ENCODE results near the gene SVOP. TPM values are rescaled to one million over a fixed set of nuclear protein-coding genes. Genes with fewer than 3 reads are reported as not detected.

The SVOP gene
- total and polyA plus RNA-seq, 7 donors = 0.23 to 1.1 (median 0.68) TPM; not detected in 2

DNA sequence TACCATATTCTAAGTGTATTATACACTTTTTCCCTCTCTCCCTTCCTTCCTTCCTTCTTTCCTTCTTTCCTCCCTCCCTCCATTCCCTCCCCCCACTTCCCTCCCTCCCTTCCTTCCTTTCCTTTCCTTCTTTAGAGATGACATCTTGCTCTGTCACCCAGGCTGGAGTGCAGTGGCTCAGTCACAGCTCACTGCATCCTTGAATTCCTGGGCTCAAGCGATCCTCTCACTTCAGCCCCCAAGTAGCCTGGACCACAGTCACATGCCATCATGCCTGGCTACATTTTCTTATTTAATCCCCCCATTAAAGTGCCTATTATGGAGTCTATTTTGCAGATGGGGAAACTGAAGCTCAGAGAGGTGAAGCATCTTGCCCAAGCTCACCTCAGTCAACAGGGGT is 55.0 kb downstream of the SVOP start:
- Histone ChIP-seq H3K4me1 (no peaks in the 10 kb centered on the region), H3K36me3 (no peaks in the 10 kb centered on the region), H3K27me3 (no peaks in the 10 kb centered on the region), H3K9me3 (no peaks in the 10 kb centered on the region), H3K4me3 (no peak overlapping the region), H3K27ac (no peak overlapping the region)
- intact Hi-C loops (cut with DNase I) = no loop called here
- DNase-seq = no peak
- WGBS, 2 donors = 88 to 96% methylated on average over 1 of the region's 1 CpG
- TF ChIP-seq POLR2A (IDR thresholded peaks at IDR 0.05) (no peak), EP300 (IDR thresholded peaks at IDR 0.05) (no peak)

DNA sequence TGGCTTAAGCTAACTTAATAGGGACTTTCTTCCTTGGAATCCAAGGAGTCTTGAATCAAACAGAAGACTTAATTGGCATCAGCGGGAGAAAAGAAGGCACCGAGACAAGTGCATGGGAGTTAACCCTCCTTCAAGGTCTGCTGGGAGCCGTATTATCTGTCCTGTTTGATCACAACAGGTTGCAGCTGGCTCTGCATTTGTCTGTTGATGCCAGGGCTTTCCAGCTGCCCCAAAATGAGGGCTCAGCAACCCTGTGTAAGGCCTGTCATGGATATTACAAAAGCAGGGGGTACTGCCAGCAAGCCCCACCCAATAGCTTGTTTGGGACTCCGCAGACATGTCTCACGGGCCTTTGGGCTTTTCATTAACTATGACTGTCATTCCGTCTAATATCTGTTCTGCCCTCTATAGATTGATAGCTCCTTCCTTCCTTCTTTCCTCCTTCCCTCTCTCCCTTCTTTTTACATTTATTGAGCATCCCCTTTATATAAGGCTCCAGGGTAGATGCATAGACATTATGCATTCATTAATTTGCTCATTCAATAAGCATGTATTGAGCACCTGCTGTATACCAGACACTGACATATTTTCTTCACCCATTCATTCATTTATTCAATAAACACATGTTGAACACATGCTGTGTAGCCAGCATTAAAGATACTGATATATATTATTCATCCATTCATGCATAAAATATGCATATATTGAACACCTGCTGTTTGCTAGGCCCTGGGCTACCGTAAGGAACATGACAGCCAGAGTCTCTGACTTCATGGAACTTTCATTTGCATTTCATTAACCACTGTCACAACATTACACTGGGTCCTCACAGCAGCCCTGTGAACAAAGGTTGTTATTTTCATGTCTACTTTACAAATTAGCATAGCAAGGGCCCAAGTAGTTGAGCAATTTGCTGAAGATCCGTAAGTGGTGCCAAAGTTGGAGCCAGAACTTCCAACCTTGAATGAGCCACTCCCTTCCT is 56.2 kb downstream of the SVOP start:
- no peak for DNase-seq
- TF ChIP-seq EP300 (IDR thresholded peaks at IDR 0.05) (no peak), POLR2AphosphoS5 (IDR thresholded peaks at IDR 0.05) (no peak), POLR2A (IDR thresholded peaks at IDR 0.05) (no peak)
- TF ChIP-seq, protein P1, sequence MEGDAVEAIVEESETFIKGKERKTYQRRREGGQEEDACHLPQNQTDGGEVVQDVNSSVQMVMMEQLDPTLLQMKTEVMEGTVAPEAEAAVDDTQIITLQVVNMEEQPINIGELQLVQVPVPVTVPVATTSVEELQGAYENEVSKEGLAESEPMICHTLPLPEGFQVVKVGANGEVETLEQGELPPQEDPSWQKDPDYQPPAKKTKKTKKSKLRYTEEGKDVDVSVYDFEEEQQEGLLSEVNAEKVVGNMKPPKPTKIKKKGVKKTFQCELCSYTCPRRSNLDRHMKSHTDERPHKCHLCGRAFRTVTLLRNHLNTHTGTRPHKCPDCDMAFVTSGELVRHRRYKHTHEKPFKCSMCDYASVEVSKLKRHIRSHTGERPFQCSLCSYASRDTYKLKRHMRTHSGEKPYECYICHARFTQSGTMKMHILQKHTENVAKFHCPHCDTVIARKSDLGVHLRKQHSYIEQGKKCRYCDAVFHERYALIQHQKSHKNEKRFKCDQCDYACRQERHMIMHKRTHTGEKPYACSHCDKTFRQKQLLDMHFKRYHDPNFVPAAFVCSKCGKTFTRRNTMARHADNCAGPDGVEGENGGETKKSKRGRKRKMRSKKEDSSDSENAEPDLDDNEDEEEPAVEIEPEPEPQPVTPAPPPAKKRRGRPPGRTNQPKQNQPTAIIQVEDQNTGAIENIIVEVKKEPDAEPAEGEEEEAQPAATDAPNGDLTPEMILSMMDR (IDR thresholded peaks at IDR 0.05) = no peak
- 70 to 79% methylated on average over 8 of the region's 8 CpGs for WGBS, 2 donors
- Histone ChIP-seq H3K36me3 (no peaks in the 10 kb centered on the region), H3K27ac (no peak overlapping the region), H3K27me3 (no peaks in the 10 kb centered on the region), H3K4me1 (no peaks in the 10 kb centered on the region), H3K4me3 (no peak overlapping the region), H3K9me3 (no peaks in the 10 kb centered on the region)
- intact Hi-C loops (cut with DNase I) = no loop called here

DNA sequence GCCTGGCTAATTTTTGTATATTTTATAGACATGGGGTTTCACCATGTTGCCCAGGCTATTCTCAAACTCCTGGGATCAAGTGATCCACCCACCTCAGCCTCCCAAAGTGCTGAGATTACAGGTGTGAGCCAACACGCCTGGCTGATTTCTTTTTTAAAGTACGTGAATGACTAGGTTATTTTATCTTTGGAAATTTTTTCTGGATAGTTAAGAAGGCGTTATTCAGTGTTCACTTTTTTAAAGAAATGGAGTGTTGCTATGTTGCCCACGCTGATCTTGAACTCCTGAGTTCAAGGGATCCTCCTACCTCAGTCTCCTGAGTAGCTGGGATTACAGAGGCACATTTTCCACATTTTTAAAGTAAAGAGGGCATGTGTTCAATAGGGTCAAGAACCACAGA is 58.6 kb downstream of the SVOP start:
- TF ChIP-seq, protein P1 (IDR thresholded peaks at IDR 0.05) = no peak
- no peak for TF ChIP-seq EP300 (IDR thresholded peaks at IDR 0.05)
- 85 to 89% methylated on average over 4 of the region's 4 CpGs for WGBS, 2 donors
- H3K4me3 ChIP-seq = no peak overlapping the region
- no peak overlapping the region for H3K27ac ChIP-seq
- H3K36me3 ChIP-seq = no peaks in the 10 kb centered on the region
- DNase-seq = no peak
- no peaks in the 10 kb centered on the region for H3K4me1 ChIP-seq
- no peaks in the 10 kb centered on the region for H3K27me3 ChIP-seq
- no peaks in the 10 kb centered on the region for H3K9me3 ChIP-seq
- intact Hi-C loops (cut with DNase I) = no loop called here

DNA sequence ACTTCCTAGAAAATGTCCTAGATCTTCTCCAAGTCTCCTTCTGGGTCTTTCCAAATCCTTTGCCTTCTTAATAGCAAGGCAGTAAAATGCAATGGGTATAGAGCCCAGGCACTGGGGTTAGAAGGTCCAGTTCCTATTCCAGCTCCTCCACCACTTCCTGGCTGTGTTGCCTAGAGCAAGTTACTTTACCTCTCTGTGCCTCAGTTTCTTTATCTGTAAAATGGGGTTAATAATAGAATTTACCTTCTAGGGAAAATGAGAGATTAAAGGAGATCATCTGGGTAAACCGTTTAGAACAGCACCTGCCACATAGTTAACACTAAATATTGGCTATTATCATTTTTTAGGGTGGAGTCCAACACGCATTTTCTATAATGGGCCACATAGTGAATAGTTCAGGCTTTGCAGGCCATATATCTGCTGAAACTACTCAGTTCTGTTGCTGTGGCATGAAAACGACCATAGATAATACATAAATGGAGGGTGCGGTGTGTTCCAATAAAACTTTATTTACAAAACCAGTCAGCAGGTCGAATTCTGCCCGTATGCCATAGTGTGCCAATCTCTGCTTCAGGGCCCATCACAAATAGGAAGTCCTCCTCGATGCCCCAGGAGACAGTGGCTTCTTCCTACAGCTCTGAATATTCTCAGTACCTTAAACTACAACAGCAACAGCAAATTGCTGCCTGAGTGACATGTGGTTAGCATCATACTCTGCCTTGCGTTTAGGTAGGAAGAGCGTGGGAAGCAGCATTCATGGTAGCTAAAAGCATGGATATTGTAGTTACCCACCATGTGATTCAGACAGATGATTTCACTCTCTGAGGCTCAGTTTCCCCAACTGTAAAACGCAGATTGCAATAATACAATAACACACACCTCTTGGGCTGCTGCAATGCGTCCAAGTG is 60.9 kb downstream of the SVOP start:
- Histone ChIP-seq H3K9me3 (no peaks in the 10 kb centered on the region), H3K36me3 (no peaks in the 10 kb centered on the region), H3K27ac (no peak overlapping the region), H3K4me1 (no peaks in the 10 kb centered on the region), H3K27me3 (no peaks in the 10 kb centered on the region), H3K4me3 (no peak overlapping the region)
- TF ChIP-seq EP300 (IDR thresholded peaks at IDR 0.05) (no peak), POLR2AphosphoS5 (IDR thresholded peaks at IDR 0.05) (no peak), POLR2A (IDR thresholded peaks at IDR 0.05) (no peak)
- TF ChIP-seq, protein P1 (IDR thresholded peaks at IDR 0.05) = no peak
- 67 to 83% methylated on average over 11 of the region's 11 CpGs for WGBS, 2 donors
- no peak for DNase-seq
- intact Hi-C loops (cut with DNase I) = loop anchor here (10.0 kb wide), 1 partner anchor 155 kb away; no protein-coding TSS in a partner anchor
